BLaER1 (cell line): ENCODE data around the gene FAF1.

Source experiments
- H3K27ac ChIP-seq: shearing (Covaris generic); formaldehyde crosslinking; 2 replicates; pipeline ENCODE4 v1.8.1; 2022
- H3K27me3 ChIP-seq: shearing (Covaris generic); formaldehyde crosslinking; 2 replicates; pipeline ENCODE4 v1.8.1; 2022
- H3K36me3 ChIP-seq: shearing (Covaris generic); formaldehyde crosslinking; 2 replicates; pipeline ENCODE4 v1.8.1; 2022
- H3K4me1 ChIP-seq: shearing (Covaris generic); formaldehyde crosslinking; 2 replicates; pipeline ENCODE4 v1.8.1; 2022
- H3K4me2 ChIP-seq: shearing (Covaris generic); formaldehyde crosslinking; 2 replicates; pipeline ENCODE4 v1.8.1; 2022
- H3K4me3 ChIP-seq: shearing (Covaris generic); formaldehyde crosslinking; 2 replicates; pipeline ENCODE4 v1.8.1; 2022
- H3K9ac ChIP-seq: shearing (Covaris generic); formaldehyde crosslinking; 2 replicates; pipeline ENCODE4 v1.8.1; 2022
- H3K9me3 ChIP-seq: shearing (Covaris generic); formaldehyde crosslinking; 2 replicates; pipeline ENCODE4 v1.8.1; 2022
- H4K20me1 ChIP-seq: shearing (Covaris generic); formaldehyde crosslinking; 2 replicates; pipeline ENCODE4 v1.8.1; 2022
- Cebpa-rat ChIP-seq: shearing (Covaris generic); IDR thresholded peaks from 2 replicates; pipeline ENCODE4 v1.8.1; 2022

Gene FAF1

GRCh38 chr1:50505427-50505826, 454.6 kb downstream of the FAF1 start:
- Histone ChIP-seq H3K36me3 (peaks cover 14% of the 10 kb centered on the region), H3K4me1 (no peaks in the 10 kb centered on the region), H3K9me3 (peaks cover 21% of the 10 kb centered on the region), H3K9ac (no peak overlapping the region), H4K20me1 (no peaks in the 10 kb centered on the region), H3K27ac (no peak overlapping the region), H3K4me2 (no peak overlapping the region), H3K4me3 (no peak overlapping the region), H3K27me3 (no peaks in the 10 kb centered on the region)
- TF ChIP-seq Cebpa-rat, result no peak

GRCh38 chr1:50503515-50503914, 456.6 kb downstream of the FAF1 start:
- Histone ChIP-seq H3K9me3 (peaks cover 21% of the 10 kb centered on the region), H3K9ac (no peak overlapping the region), H3K36me3 (peaks cover 16% of the 10 kb centered on the region), H3K4me2 (no peak overlapping the region), H3K27me3 (no peaks in the 10 kb centered on the region), H4K20me1 (no peaks in the 10 kb centered on the region), H3K4me1 (no peaks in the 10 kb centered on the region), H3K4me3 (no peak overlapping the region), H3K27ac (no peak overlapping the region)
- TF ChIP-seq Cebpa-rat, result no peak

DNA sequence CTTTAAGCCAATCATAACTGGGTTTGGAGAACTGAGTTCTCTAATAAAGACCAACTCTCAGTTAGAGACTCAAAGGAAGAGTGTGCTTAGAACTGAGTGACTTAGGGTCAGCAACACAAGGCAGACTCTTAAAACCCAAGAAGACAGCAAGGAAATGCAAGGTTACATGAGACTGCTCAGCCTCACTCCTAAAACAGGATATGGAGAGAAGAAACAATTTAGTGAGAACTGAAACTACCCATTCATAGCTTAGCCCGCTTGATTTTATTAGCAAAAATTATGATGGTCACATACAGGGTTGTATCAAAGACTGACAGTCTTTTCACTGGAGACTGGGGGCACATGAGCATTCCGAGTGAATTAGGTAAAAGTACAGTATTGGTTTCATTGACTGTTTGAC, 457.9 kb downstream of the FAF1 start:
- Histone ChIP-seq H3K9me3 (peaks cover 32% of the 10 kb centered on the region), H3K4me2 (no peak overlapping the region), H3K9ac (no peak overlapping the region), H3K4me1 (no peaks in the 10 kb centered on the region), H4K20me1 (no peaks in the 10 kb centered on the region), H3K27ac (no peak overlapping the region), H3K36me3 (peaks cover 26% of the 10 kb centered on the region), H3K4me3 (no peak overlapping the region), H3K27me3 (no peaks in the 10 kb centered on the region)
- TF ChIP-seq Cebpa-rat, result no peak

GRCh38 chr1:50497007-50497406, 463.1 kb downstream of the FAF1 start:
- H3K4me1 ChIP-seq, result no peaks in the 10 kb centered on the region
- H3K4me3 ChIP-seq, result no peak overlapping the region
- H3K4me2 ChIP-seq, result no peak overlapping the region
- peaks cover 31% of the 10 kb centered on the region for H3K36me3 ChIP-seq
- H3K9me3 ChIP-seq, result peaks cover 18% of the 10 kb centered on the region
- TF ChIP-seq Cebpa-rat, result no peak
- H3K9ac ChIP-seq, result no peak overlapping the region
- no peaks in the 10 kb centered on the region for H4K20me1 ChIP-seq
- no peaks in the 10 kb centered on the region for H3K27me3 ChIP-seq
- no peak overlapping the region for H3K27ac ChIP-seq

GRCh38 chr1:50493710-50494109, 466.4 kb downstream of the FAF1 start:
- Histone ChIP-seq H4K20me1 (no peaks in the 10 kb centered on the region), H3K4me2 (no peak overlapping the region), H3K9ac (no peak overlapping the region), H3K27me3 (no peaks in the 10 kb centered on the region), H3K36me3 (peaks cover 47% of the 10 kb centered on the region), H3K4me1 (no peaks in the 10 kb centered on the region), H3K4me3 (no peak overlapping the region), H3K27ac (no peak overlapping the region), H3K9me3 (peaks cover 27% of the 10 kb centered on the region)
- TF ChIP-seq Cebpa-rat, result no peak

DNA sequence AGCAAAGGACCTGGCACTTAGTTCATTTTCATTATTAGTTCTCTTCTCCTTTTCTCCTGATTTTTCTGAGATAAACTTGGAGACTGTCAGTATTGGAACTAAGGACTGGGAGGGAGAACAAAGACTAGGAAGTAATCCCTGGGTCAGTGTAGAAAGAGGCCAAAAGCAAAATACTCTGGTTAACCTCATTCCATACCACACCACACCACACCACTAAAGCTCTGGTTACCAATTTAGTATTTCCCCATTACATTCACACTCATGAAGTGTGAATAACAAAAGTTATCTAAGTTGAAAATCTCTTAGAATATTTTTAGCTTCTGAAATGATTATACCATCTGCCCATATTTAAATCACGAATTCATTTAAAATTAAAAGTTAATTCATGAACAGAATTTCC, 467.9 kb downstream of the FAF1 start:
- H3K4me3 ChIP-seq, result no peak overlapping the region
- TF ChIP-seq Cebpa-rat, result no peak
- H3K4me1 ChIP-seq, result no peaks in the 10 kb centered on the region
- peaks cover 42% of the 10 kb centered on the region for H3K36me3 ChIP-seq
- no peak overlapping the region for H3K4me2 ChIP-seq
- no peaks in the 10 kb centered on the region for H3K27me3 ChIP-seq
- H3K9ac ChIP-seq, result no peak overlapping the region
- H4K20me1 ChIP-seq, result no peaks in the 10 kb centered on the region
- H3K27ac ChIP-seq, result no peak overlapping the region
- peaks cover 17% of the 10 kb centered on the region for H3K9me3 ChIP-seq

DNA sequence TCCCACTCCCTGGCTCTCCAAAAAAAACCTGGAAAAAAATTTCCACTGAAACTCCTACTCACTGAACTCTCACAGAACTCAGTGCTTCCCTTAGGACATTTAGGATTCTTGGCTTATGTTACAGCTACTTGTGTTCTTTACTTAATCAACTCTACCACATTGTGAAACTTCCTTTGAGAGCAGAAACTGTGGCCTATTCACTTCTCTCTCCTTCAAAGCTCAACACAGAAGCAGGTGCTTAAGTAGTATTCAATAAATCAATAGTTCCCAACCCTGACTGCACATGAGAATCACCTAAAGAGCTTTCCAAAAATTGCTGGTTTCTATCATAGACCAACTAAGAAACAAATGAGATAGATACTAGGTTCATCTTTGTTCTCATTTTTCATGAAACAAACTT, 468.9 kb downstream of the FAF1 start:
- Histone ChIP-seq H3K4me3 (no peak overlapping the region), H3K36me3 (peaks cover 35% of the 10 kb centered on the region)
- TF ChIP-seq Cebpa-rat, result no peak

GRCh38 chr1:50490640-50491039, 469.4 kb downstream of the FAF1 start:
- no peaks in the 10 kb centered on the region for H3K4me1 ChIP-seq

More for the DNA sequence above, 468.9 kb downstream of the FAF1 start:
- no peak overlapping the region for H3K9ac ChIP-seq
- H3K4me2 ChIP-seq, result no peak overlapping the region
- H3K27ac ChIP-seq, result no peak overlapping the region
- H3K9me3 ChIP-seq, result peaks cover 9% of the 10 kb centered on the region; the same call in 1 of the 2 replicates
- no peaks in the 10 kb centered on the region for H3K27me3 ChIP-seq
- H4K20me1 ChIP-seq, result no peaks in the 10 kb centered on the region
- no peaks in the 10 kb centered on the region for H3K4me1 ChIP-seq

DNA sequence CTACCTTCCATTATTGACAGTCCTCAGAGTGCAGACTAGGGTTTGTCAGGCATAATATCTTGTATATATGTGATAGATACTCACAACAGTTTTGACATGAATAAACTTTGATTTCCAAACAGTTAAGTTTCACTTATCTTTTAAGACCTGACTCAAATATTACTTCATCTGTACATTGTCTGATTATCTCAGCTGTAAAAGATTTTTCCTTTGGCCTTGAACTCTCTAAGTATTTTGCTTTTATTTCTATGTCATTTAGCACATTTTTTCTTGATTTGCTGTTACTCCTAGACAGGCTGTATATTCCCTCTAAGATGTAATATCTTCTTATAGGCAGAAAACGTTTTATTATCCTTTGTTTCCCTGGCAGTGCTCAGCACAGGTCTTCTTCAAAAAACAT, 471.2 kb downstream of the FAF1 start:
- no peak overlapping the region for H3K4me2 ChIP-seq
- no peaks in the 10 kb centered on the region for H3K27me3 ChIP-seq
- H4K20me1 ChIP-seq, result no peaks in the 10 kb centered on the region
- no peak for TF ChIP-seq Cebpa-rat
- H3K4me3 ChIP-seq, result no peak overlapping the region
- H3K27ac ChIP-seq, result no peak overlapping the region
- peaks cover 9% of the 10 kb centered on the region; the same call in 1 of the 2 replicates for H3K9me3 ChIP-seq
- peaks cover 25% of the 10 kb centered on the region for H3K36me3 ChIP-seq
- H3K4me1 ChIP-seq, result no peaks in the 10 kb centered on the region
- H3K9ac ChIP-seq, result no peak overlapping the region

More at GRCh38 chr1:50490640-50491039, 469.4 kb downstream of the FAF1 start:
- peaks cover 9% of the 10 kb centered on the region; the same call in 1 of the 2 replicates for H3K9me3 ChIP-seq
- peaks cover 34% of the 10 kb centered on the region for H3K36me3 ChIP-seq
- H4K20me1 ChIP-seq, result no peaks in the 10 kb centered on the region
- H3K27me3 ChIP-seq, result no peaks in the 10 kb centered on the region
- H3K4me2 ChIP-seq, result no peak overlapping the region
- no peak overlapping the region for H3K9ac ChIP-seq
- H3K27ac ChIP-seq, result no peak overlapping the region
- no peak for TF ChIP-seq Cebpa-rat
- H3K4me3 ChIP-seq, result no peak overlapping the region

- Histone ChIP-seq H3K4me2 (no peak overlapping the region), H3K9ac (no peak overlapping the region), H3K27ac (no peak overlapping the region), H3K4me1 (no peaks in the 10 kb centered on the region), H3K4me3 (no peak overlapping the region), H3K9me3 (peaks cover 9% of the 10 kb centered on the region; the same call in 1 of the 2 replicates), H4K20me1 (no peaks in the 10 kb centered on the region), H3K36me3 (peaks cover 24% of the 10 kb centered on the region), H3K27me3 (no peaks in the 10 kb centered on the region)
- no peak for TF ChIP-seq Cebpa-rat
Measured at GRCh38 chr1:50488356-50488755, 471.7 kb downstream of the FAF1 start.

- TF ChIP-seq Cebpa-rat, result no peak
- H3K36me3 ChIP-seq, result peaks cover 24% of the 10 kb centered on the region
- no peaks in the 10 kb centered on the region for H4K20me1 ChIP-seq
- H3K9me3 ChIP-seq, result peaks cover 9% of the 10 kb centered on the region; the same call in 1 of the 2 replicates
- H3K4me3 ChIP-seq, result no peak overlapping the region
- H3K4me1 ChIP-seq, result no peaks in the 10 kb centered on the region
- H3K4me2 ChIP-seq, result no peak overlapping the region
- no peak overlapping the region for H3K27ac ChIP-seq
- H3K9ac ChIP-seq, result no peak overlapping the region
- H3K27me3 ChIP-seq, result no peaks in the 10 kb centered on the region
Measured at GRCh38 chr1:50487725-50488124, 472.3 kb downstream of the FAF1 start.
